GM12878 (cell line): ENCODE measurements around the gene BCAS3.

ENCODE experiments used
- BRCA1 ChIP-seq: IDR thresholded peaks from 2 replicates; pipeline ENCODE4 v1.6.1; 2011; ENCODE audit warnings: low read depth, low read length, improper control_type of control experiment
- CTCF ChIP-seq, 3 experiments: IDR thresholded peaks in 2 of 3; conservative IDR thresholded peaks in 1 of 3; 2 replicates each; pipeline ENCODE4 v1.5.1; 2011; ENCODE audit warnings: low read depth in 3 of 3, low read length in 3 of 3, mild to moderate bottlenecking in 3 of 3, control low read depth in 2 of 3, moderate library complexity in 2 of 3, inconsistent platforms in 1 of 3, mixed read lengths in 1 of 3; ENCODE audit not compliant: control insufficient read depth in 2 of 3, insufficient read depth in 1 of 3; ENCODE audit errors: extremely low read depth in 1 of 3
- E2F4 ChIP-seq: IDR thresholded peaks from 2 replicates; pipeline ENCODE4 v1.6.1; 2012; ENCODE audit warnings: low read depth, low read length, improper control_type of control experiment
- EZH2 ChIP-seq: IDR thresholded peaks from 2 replicates; pipeline ENCODE4 v1.6.1; 2012; ENCODE audit warnings: low read depth, mild to moderate bottlenecking, control low read depth, inconsistent platforms, low read length, borderline replicate concordance; ENCODE audit not compliant: control insufficient read depth
- FOXM1 ChIP-seq: IDR thresholded peaks from 2 replicates; pipeline ENCODE4 v1.6.1; 2012; ENCODE audit warnings: low read depth, mild to moderate bottlenecking, inconsistent platforms, low read length, moderate library complexity
- LARP7 ChIP-seq: fragments of 450-650 bp; IDR thresholded peaks from 2 replicates; pipeline ENCODE4 v1.6.1; 2017; ENCODE audit warnings: mild to moderate bottlenecking
- POLR2A ChIP-seq: IDR thresholded peaks from 2 replicates; pipeline ENCODE4 v1.6.1; 2011; ENCODE audit warnings: low read depth, mild to moderate bottlenecking, low read length
- RAD21 ChIP-seq: IDR thresholded peaks from 2 replicates; pipeline ENCODE4 v1.6.1; 2011; ENCODE audit warnings: mild to moderate bottlenecking, low read depth, low read length, moderate library complexity; ENCODE audit not compliant: insufficient read depth
- USF2 ChIP-seq: IDR thresholded peaks from 2 replicates; pipeline ENCODE4 v1.6.1; 2011; ENCODE audit warnings: low read depth, low read length, improper control_type of control experiment, borderline replicate concordance

- no peak for TF ChIP-seq POLR2A
- TF ChIP-seq CTCF (IDR thresholded peaks at IDR 0.05 in 2 of 3, conservative IDR thresholded peaks at IDR 0.05 in 1 of 3; ENCODE audit: control insufficient read depth in 2 of 3, extremely low read depth in 1 of 3, insufficient read depth in 1 of 3, low read depth in 3 of 3, low read length in 3 of 3), result no peak
- no peak for TF ChIP-seq EZH2
- TF ChIP-seq E2F4, result no peak
- TF ChIP-seq LARP7, result no peak
- TF ChIP-seq BRCA1, result no peak
- no peak for TF ChIP-seq FOXM1
- TF ChIP-seq RAD21, result no peak
- TF ChIP-seq USF2, result no peak
Measured at GRCh38 chr17:60969500-60970037, 291.9 kb downstream of the BCAS3 start.
